Esophagus muscularis mucosa (tissue), 4 donors: ENCODE measurements around the gene HBP1. TPM values are rescaled to one million over a fixed set of nuclear protein-coding genes. Genes with fewer than 3 reads are reported as not detected.
A peak's percentile ranks its signal among the peaks of the same experiment; 100 is the strongest.
"Not testable (repeated sequence)": the region's sequence is repeated elsewhere in the genome, so short reads cannot be mapped to it uniquely, and the experiment has no call there.

Source experiments
- DNase-seq: peaks from one replicate; pipeline ENCODE4 v3.0.0-alpha.2; 2017; ENCODE audit errors: extremely low spot score
- H3K27ac ChIP-seq, 4 donors: fragments of 200-600 bp; sonication (generic); replicated peaks in 1 of 4; 1 replicate in 3 of 4; 2 replicates in 1 of 4; pipeline ENCODE4 v1.5.1; 2016 to 2019; ENCODE audit warnings: mild to moderate bottlenecking in 1 of 4
- H3K27me3 ChIP-seq, 4 donors: fragments of 200-600 bp; sonication (generic); one replicate each; pipeline versions ENCODE4 v1.5.1 to v1.6.0; 2016 to 2019
- H3K36me3 ChIP-seq, 4 donors: fragments of 200-600 bp; sonication (generic); one replicate each; pipeline ENCODE4 v1.5.1; 2016 to 2019
- H3K4me1 ChIP-seq, 4 donors: fragments of 200-600 bp; sonication (generic); one replicate each; pipeline ENCODE4 v1.5.1; 2016 to 2019
- H3K4me3 ChIP-seq, 4 donors: fragments of 200-600 bp; sonication (generic); 1 replicate in 2 of 4; 2 replicates in 2 of 4; pipeline ENCODE4 v1.5.1; 2016 to 2019; ENCODE audit warnings: mild to moderate bottlenecking in 4 of 4, moderate library complexity in 1 of 4
- H3K9me3 ChIP-seq, 4 donors: fragments of 200-600 bp; sonication (generic); 1 replicate in 3 of 4; 2 replicates in 1 of 4; pipeline ENCODE4 v1.5.1; 2016 to 2019
- EP300 ChIP-seq: sonication (generic); formaldehyde crosslinking; IDR thresholded peaks from one replicate; pipeline ENCODE4 v1.6.1; 2017; ENCODE audit warnings: antibody characterized with exemption
- POLR2A ChIP-seq: fragments of 450-650 bp; IDR thresholded peaks from one replicate; pipeline ENCODE4 v1.6.1; 2017; ENCODE audit warnings: antibody characterized with exemption, moderate library complexity, mild to moderate bottlenecking, low read depth
- POLR2AphosphoS5 ChIP-seq, 2 donors: sonication (generic); formaldehyde crosslinking; IDR thresholded peaks; one replicate each; pipeline ENCODE4 v1.6.1; 2017; ENCODE audit warnings: antibody characterized with exemption in 2 of 2
- WGBS: methylation state at CpG from one replicate; pipeline ENCODE4 v1.1.5; 2018; 5-methylcytosine and 5-hydroxymethylcytosine counted together
- intact Hi-C: fragments of 100-400 bp; cut with DNase I; formaldehyde crosslinking; loops from one replicate; pipeline ENCODE4 v1.15.1; 2023
- total RNA-seq, 4 donors: library from RNA; depleted of rRNA; stranded (reverse); fragments of >200 nt; gene quantifications; one replicate each; pipeline versions ENCODE4 v1.1.0 to v1.2.1, GENCODE V29; 2016
- TF ChIP-seq, protein P1 (sequence below), 3 experiments: fragments of 200-600 bp in 2 of 3; fragments of 450-650 bp in 1 of 3; sonication (generic) in 2 of 3; IDR thresholded peaks; one replicate each; pipeline ENCODE4 v1.5.1; 2017 to 2019; ENCODE audit warnings: antibody characterized with exemption in 3 of 3, mild to moderate bottlenecking in 2 of 3, moderate library complexity in 1 of 3

The HBP1 gene
- total RNA-seq, 4 donors from 2014 or later = 60.4 to 113 (median 110) TPM

DNA sequence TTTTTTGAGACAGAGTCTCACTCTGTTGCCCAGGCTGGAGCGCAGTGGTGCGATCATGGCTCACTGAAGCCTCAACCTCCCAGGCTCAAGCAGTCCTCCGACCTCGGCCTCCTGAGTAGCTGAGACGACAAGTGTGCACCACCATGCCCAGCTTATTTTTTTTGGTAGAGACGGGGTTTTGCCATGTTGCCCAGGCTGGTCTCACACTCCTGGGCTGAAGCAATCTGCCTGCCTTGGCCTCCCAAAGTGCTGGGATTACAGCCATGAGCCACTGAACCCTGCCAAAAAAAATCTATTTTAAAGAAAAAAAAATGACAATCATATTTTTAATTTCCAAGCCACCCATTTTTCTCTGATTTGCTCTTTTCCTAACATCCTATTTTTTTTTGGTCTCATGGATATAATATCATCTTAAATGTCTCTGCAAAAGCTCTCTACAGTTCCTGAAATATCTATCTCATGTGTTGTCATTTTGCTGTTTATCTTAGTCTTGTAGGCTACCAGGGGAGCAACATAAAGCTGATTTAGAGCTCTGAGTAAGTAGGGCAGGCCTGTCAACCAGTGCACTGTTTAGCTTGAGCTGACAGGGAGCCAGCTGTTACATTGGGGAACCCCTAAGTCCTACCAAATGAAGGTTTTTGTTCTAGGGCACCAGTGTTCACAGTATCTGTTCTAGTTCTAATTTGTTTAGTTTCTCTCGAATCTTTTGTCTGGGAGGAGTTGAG, 29.9 kb upstream of the HBP1 start:
- H3K36me3 ChIP-seq = no peaks in the 10 kb centered on the region
- DNase-seq = no peak
- H3K27me3 ChIP-seq = no peaks in the 10 kb centered on the region
- TF ChIP-seq POLR2A (no peak), EP300 (no peak), POLR2AphosphoS5 (IDR thresholded peaks at IDR 0.05) (no peak)
- TF ChIP-seq, protein P1, sequence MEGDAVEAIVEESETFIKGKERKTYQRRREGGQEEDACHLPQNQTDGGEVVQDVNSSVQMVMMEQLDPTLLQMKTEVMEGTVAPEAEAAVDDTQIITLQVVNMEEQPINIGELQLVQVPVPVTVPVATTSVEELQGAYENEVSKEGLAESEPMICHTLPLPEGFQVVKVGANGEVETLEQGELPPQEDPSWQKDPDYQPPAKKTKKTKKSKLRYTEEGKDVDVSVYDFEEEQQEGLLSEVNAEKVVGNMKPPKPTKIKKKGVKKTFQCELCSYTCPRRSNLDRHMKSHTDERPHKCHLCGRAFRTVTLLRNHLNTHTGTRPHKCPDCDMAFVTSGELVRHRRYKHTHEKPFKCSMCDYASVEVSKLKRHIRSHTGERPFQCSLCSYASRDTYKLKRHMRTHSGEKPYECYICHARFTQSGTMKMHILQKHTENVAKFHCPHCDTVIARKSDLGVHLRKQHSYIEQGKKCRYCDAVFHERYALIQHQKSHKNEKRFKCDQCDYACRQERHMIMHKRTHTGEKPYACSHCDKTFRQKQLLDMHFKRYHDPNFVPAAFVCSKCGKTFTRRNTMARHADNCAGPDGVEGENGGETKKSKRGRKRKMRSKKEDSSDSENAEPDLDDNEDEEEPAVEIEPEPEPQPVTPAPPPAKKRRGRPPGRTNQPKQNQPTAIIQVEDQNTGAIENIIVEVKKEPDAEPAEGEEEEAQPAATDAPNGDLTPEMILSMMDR (IDR thresholded peaks at IDR 0.05) = no peak
- intact Hi-C loops = no loop called here
- H3K27ac ChIP-seq = no peak overlapping the region
- no peak overlapping the region for H3K4me3 ChIP-seq
- H3K9me3 ChIP-seq = no peaks in the 10 kb centered on the region
- 90% methylated on average over 7 of the region's 7 CpGs for WGBS
- peaks cover 0 to 13% (median 10%) of the 10 kb centered on the region in 4 donors for H3K4me1 ChIP-seq

- not testable (repeated sequence) for H3K36me3 ChIP-seq, H3K27me3 ChIP-seq, DNase-seq, H3K9me3 ChIP-seq, H3K27ac ChIP-seq, H3K4me3 ChIP-seq
- intact Hi-C loops = loop anchor here (10.0 kb wide), 1 partner anchor 99 kb away; the partner anchor contains the start of gene PRKAR2B
- WGBS = 87% methylated on average over 5 of the region's 5 CpGs
- peaks cover 3 to 25% (median 18%) of the 10 kb centered on the region in 4 donors for H3K4me1 ChIP-seq
These were observed 24.9 kb upstream of the HBP1 start for GRCh38 chr7:107143875-107144274.

GRCh38 chr7:107145067-107145838, 23.6 kb upstream of the HBP1 start:
- intact Hi-C loops = loop anchor here (5.0 to 10.0 kb wide), 2 partner anchors 100 to 353 kb away; partner anchors contain the start of gene PRKAR2B
- no peaks in the 10 kb centered on the region for H3K36me3 ChIP-seq
- no peaks in the 10 kb centered on the region for H3K27me3 ChIP-seq
- no peak overlapping the region for H3K27ac ChIP-seq
- H3K9me3 ChIP-seq = no peaks in the 10 kb centered on the region
- 92% methylated on average over 4 of the region's 4 CpGs for WGBS
- H3K4me3 ChIP-seq = no peak overlapping the region
- H3K4me1 ChIP-seq = peaks cover 3 to 18% (median 14%) of the 10 kb centered on the region in 4 donors
- DNase-seq = no peak
- TF ChIP-seq, protein P1 (IDR thresholded peaks at IDR 0.05) = no peak
- TF ChIP-seq POLR2A = no peak
- no peak for TF ChIP-seq POLR2AphosphoS5 (IDR thresholded peaks at IDR 0.05)
- TF ChIP-seq EP300 = no peak

DNA sequence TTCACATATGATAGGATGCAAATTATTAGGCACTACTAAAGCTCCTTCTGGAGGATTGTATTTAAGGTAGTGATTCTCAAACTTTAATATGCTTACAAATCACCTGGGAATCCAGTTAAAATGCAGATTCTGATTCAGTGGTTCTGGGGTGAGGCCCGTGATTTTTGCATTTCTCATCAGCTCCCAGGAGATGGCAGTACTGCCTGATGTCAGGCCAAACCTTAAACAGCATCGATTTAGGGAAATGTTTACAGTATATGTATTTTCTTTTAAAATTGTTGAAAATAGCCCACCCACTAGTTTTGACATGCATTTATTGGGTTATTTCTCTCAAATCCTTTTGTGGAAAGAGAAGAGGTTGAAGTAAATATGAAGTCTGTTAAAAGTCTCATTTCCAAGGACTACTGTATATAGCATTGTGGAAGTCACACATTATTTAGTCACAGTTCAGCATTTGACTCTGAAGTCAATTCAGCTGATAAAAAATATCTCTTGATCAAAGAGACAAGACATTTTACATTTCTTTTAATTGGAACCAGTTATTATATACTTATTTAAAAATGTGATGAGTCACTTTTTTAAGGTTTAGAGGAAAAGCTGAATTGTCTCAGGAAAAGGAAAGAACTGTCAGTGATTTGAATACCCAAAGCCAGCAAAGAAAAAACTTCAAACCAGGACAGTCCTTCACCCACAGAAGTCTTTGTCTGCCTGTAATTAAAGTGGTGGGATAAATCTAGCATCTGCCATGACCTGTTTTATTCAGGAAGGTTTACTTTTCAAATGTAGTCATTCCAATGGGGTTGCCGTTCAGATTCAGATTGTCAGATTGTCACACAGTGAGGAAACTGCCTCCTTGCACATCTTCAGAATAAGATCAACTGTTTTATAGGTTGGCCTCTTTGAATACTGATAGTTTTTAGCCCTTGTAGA, 21.1 kb upstream of the HBP1 start:
- no peak for DNase-seq
- H3K4me3 ChIP-seq = no peak overlapping the region
- no peaks in the 10 kb centered on the region for H3K27me3 ChIP-seq
- H3K9me3 ChIP-seq = no peaks in the 10 kb centered on the region
- intact Hi-C loops = loop anchor here (5.0 to 10.0 kb wide), 2 partner anchors 103 to 355 kb away; partner anchors contain the start of gene PRKAR2B
- peaks cover 3 to 18% (median 15%) of the 10 kb centered on the region in 4 donors for H3K4me1 ChIP-seq
- H3K36me3 ChIP-seq = peaks cover 0 to 6% (median 0%) of the 10 kb centered on the region in 4 donors
- H3K27ac ChIP-seq = peak overlapping the region in 2 of 4 donors; percentile 1 to 11
- 22% methylated on average over 3 of the region's 3 CpGs for WGBS
- TF ChIP-seq, protein P1 (IDR thresholded peaks at IDR 0.05) = peak; percentile 59 to 63 (median 60)
- no peak for TF ChIP-seq POLR2A
